PC-3 (cell line): ENCODE measurements around the gene TMC1.

Experiments used
- EZH2 ChIP-seq: fragments of 300-600 bp; sonication (generic); IDR thresholded peaks from one replicate; pipeline ENCODE4 v1.6.1; 2017; ENCODE audit warnings: antibody characterized with exemption, mild to moderate bottlenecking, low read length; ENCODE audit not compliant: unreplicated experiment
- EZH2phosphoT487 ChIP-seq: fragments of 300-600 bp; sonication (generic); IDR thresholded peaks from 2 replicates; pipeline ENCODE4 v1.6.1; 2018; ENCODE audit warnings: mild to moderate bottlenecking, antibody characterized with exemption, low read length, borderline replicate concordance
- TF ChIP-seq, protein P1 (sequence below): fragments of 300-600 bp; sonication (generic); conservative IDR thresholded peaks from 2 replicates; pipeline ENCODE4 v1.5.1; 2017; ENCODE audit warnings: antibody characterized with exemption, low read depth, mild to moderate bottlenecking, low read length

DNA sequence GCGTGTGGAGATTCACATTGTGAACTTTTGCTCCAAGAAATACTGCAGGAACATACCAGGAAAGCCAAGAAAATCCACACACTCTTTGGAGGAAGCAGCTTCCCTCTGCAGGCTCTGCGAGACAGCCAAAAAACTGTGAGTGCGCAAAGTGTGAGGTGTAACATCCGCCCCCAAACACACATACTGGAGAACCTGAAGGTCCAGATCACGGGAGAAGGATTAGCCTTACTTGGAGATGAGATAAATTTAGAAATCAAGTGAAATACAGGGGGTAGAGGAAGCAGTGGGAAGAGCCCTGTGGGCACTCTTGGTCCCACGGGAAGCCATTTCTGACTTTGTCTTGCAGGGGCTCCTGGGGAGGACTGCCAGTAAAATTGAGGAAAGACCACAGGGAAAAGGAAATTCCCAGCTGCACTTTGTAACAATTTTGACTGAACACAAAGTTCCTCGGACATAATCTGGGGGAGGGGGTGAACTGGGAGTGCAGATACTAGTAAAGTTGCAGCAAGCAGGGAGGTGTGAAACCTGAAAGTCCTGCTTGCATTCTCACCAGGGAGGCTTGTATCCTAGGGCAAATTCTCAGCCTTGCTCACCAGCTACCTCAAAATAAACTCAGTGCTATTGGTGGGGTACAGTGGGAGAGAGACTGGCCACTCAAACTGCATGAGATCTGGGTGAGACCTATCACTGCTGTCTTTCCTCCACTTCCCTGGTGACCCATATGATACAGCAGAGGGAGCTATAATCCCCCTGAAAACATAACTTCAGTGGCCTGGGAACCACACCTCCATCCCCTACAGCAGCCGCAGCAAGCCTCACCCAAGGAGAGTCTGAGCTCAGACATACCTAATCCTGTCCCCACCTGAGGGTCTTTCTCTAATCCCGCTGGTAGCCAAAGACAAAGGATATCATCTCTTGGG is 322.4 kb downstream of the TMC1 start:
- TF ChIP-seq, protein P1, sequence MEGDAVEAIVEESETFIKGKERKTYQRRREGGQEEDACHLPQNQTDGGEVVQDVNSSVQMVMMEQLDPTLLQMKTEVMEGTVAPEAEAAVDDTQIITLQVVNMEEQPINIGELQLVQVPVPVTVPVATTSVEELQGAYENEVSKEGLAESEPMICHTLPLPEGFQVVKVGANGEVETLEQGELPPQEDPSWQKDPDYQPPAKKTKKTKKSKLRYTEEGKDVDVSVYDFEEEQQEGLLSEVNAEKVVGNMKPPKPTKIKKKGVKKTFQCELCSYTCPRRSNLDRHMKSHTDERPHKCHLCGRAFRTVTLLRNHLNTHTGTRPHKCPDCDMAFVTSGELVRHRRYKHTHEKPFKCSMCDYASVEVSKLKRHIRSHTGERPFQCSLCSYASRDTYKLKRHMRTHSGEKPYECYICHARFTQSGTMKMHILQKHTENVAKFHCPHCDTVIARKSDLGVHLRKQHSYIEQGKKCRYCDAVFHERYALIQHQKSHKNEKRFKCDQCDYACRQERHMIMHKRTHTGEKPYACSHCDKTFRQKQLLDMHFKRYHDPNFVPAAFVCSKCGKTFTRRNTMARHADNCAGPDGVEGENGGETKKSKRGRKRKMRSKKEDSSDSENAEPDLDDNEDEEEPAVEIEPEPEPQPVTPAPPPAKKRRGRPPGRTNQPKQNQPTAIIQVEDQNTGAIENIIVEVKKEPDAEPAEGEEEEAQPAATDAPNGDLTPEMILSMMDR: 0 out of 2 replicates have a peak, but pooled peaks have one; percentile 11
- TF ChIP-seq EZH2phosphoT487: no peak
- no peak for TF ChIP-seq EZH2
